KMS-11 (cell line): ENCODE measurements around the gene HPGD.

Experiments
- H2AFZ ChIP-seq: fragments of 200-600 bp; sonication (generic); 2 replicates; pipeline ENCODE4 v1.6.1; 2016; ENCODE audit warnings: antibody characterized with exemption, mixed run types, low read depth
- H3K27ac ChIP-seq: fragments of 200-600 bp; sonication (generic); 2 replicates; pipeline ENCODE4 v1.6.1; 2016; ENCODE audit warnings: mild to moderate bottlenecking, mixed run types
- H3K27me3 ChIP-seq: fragments of 200-600 bp; sonication (generic); 2 replicates; pipeline ENCODE4 v1.6.1; 2017; ENCODE audit warnings: mild to moderate bottlenecking, low read depth, mixed run types, moderate library complexity; ENCODE audit not compliant: insufficient read depth
- H3K36me3 ChIP-seq: fragments of 200-600 bp; sonication (generic); 2 replicates; pipeline ENCODE4 v1.6.1; 2017; ENCODE audit warnings: mild to moderate bottlenecking, mixed run types; ENCODE audit not compliant: insufficient read depth
- H3K4me1 ChIP-seq: fragments of 200-600 bp; sonication (generic); 2 replicates; pipeline ENCODE4 v1.6.1; 2016; ENCODE audit warnings: mild to moderate bottlenecking, low read depth, mixed run types; ENCODE audit not compliant: poor library complexity, severe bottlenecking
- H3K4me2 ChIP-seq: fragments of 200-600 bp; sonication (generic); 2 replicates; pipeline ENCODE4 v1.7.0; 2016; ENCODE audit warnings: mild to moderate bottlenecking, mixed run types
- H3K4me3 ChIP-seq: fragments of 200-600 bp; sonication (generic); IDR thresholded peaks from 2 replicates; pipeline ENCODE4 v1.6.1; 2017; ENCODE audit warnings: low read depth, low read length, mixed read lengths; ENCODE audit not compliant: insufficient read depth
- H3K79me2 ChIP-seq: fragments of 200-600 bp; sonication (generic); 2 replicates; pipeline ENCODE4 v1.6.1; 2016; ENCODE audit warnings: low read depth, mixed run types; ENCODE audit not compliant: insufficient read depth
- H3K9ac ChIP-seq: fragments of 200-600 bp; sonication (generic); 2 replicates; pipeline ENCODE4 v1.6.1; 2016; ENCODE audit warnings: mild to moderate bottlenecking, mixed run types
- H4K20me1 ChIP-seq: fragments of 200-600 bp; sonication (generic); 2 replicates; pipeline ENCODE4 v1.6.1; 2016; ENCODE audit warnings: mild to moderate bottlenecking, mixed run types; ENCODE audit not compliant: insufficient read depth
- CTCF ChIP-seq: fragments of 200-600 bp; sonication (generic); conservative IDR thresholded peaks from 2 replicates; pipeline ENCODE4 v1.6.1; 2017; ENCODE audit warnings: low read depth, mild to moderate bottlenecking, antibody characterized with exemption, low read length, moderate library complexity, mixed read lengths

Gene HPGD

GRCh38 chr4:174483792-174484191 lies 38.5 kb downstream of the HPGD start:
- no peaks in the 10 kb centered on the region for H3K36me3 ChIP-seq
- no peak overlapping the region for H3K9ac ChIP-seq
- H3K27ac ChIP-seq, result no peak overlapping the region
- no peak overlapping the region for H2AFZ ChIP-seq
- H3K4me2 ChIP-seq, result no peak overlapping the region
- no peaks in the 10 kb centered on the region for H3K27me3 ChIP-seq
- no peaks in the 10 kb centered on the region for H3K4me1 ChIP-seq
- H4K20me1 ChIP-seq, result no peaks in the 10 kb centered on the region
- no peaks in the 10 kb centered on the region for H3K79me2 ChIP-seq
- no peak overlapping the region for H3K4me3 ChIP-seq
- TF ChIP-seq CTCF, result no peak

- Histone ChIP-seq H3K27me3 (no peaks in the 10 kb centered on the region), H3K9ac (no peak overlapping the region), H3K4me1 (no peaks in the 10 kb centered on the region), H3K36me3 (no peaks in the 10 kb centered on the region), H3K27ac (no peak overlapping the region), H2AFZ (no peak overlapping the region), H3K79me2 (no peaks in the 10 kb centered on the region), H3K4me3 (no peak overlapping the region), H4K20me1 (no peaks in the 10 kb centered on the region), H3K4me2 (no peak overlapping the region)
- no peak for TF ChIP-seq CTCF
These were observed 43.1 kb downstream of the HPGD start for GRCh38 chr4:174479140-174479539.

GRCh38 chr4:174475528-174475927 lies 46.8 kb downstream of the HPGD start:
- no peaks in the 10 kb centered on the region for H3K4me1 ChIP-seq
- no peaks in the 10 kb centered on the region for H3K27me3 ChIP-seq
- H3K4me3 ChIP-seq, result no peak overlapping the region
- H4K20me1 ChIP-seq, result no peaks in the 10 kb centered on the region
- no peak for TF ChIP-seq CTCF
- H3K4me2 ChIP-seq, result no peak overlapping the region
- H3K27ac ChIP-seq, result no peak overlapping the region
- no peaks in the 10 kb centered on the region for H3K79me2 ChIP-seq
- H3K9ac ChIP-seq, result no peak overlapping the region
- no peaks in the 10 kb centered on the region for H3K36me3 ChIP-seq
- H2AFZ ChIP-seq, result no peak overlapping the region

- TF ChIP-seq CTCF, result no peak
- H3K79me2 ChIP-seq, result no peaks in the 10 kb centered on the region
- H3K27ac ChIP-seq, result no peak overlapping the region
- H3K36me3 ChIP-seq, result no peaks in the 10 kb centered on the region
- no peak overlapping the region for H3K9ac ChIP-seq
- no peaks in the 10 kb centered on the region for H3K4me1 ChIP-seq
- no peak overlapping the region for H3K4me2 ChIP-seq
- no peak overlapping the region for H3K4me3 ChIP-seq
- H4K20me1 ChIP-seq, result no peaks in the 10 kb centered on the region
- H2AFZ ChIP-seq, result no peak overlapping the region
- no peaks in the 10 kb centered on the region for H3K27me3 ChIP-seq
These were observed 47.7 kb downstream of the HPGD start for GRCh38 chr4:174474457-174475075.
